Esophagus muscularis mucosa (tissue), 3 donors: Measurements from ENCODE around the gene TMCO1.

ENCODE experiments used
- EP300 ChIP-seq: sonication (generic); formaldehyde crosslinking; IDR thresholded peaks from one replicate; pipeline ENCODE4 v1.6.1; 2017; ENCODE audit warnings: antibody characterized with exemption
- TF ChIP-seq, protein P1 (sequence below), 3 experiments: fragments of 200-600 bp in 2 of 3; fragments of 450-650 bp in 1 of 3; sonication (generic) in 2 of 3; IDR thresholded peaks; one replicate each; pipeline ENCODE4 v1.5.1; 2017 to 2019; ENCODE audit warnings: antibody characterized with exemption in 3 of 3, mild to moderate bottlenecking in 2 of 3, moderate library complexity in 1 of 3

DNA sequence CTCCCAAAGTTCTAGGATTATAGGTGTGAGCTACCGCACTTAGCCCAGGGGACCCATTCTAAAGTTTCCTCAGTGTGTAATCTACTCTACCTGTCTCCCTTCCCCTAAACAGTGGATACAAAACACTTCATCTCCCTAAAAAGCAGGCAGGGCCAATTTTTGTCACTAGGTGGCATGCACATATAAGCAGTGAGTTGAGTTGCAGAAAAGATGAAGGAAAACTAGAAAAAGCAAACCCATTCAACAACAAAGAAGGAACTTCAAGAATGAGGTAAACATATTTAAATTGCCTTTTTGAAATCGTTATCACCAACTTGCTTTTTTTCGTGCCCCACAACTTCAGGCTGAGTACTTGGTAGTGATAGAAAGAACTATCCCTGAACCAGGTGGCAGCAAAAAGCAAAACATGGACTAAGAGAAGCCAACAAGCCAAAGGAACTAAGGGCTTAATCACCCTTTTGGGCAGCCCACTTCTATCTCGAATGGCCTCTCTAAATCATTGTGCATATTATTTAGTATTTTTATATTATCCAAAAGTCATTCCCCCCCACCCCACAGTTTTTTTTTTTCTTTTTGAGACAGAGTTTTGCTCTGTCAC lies 50.7 kb downstream of the TMCO1 start:
- TF ChIP-seq, protein P1, sequence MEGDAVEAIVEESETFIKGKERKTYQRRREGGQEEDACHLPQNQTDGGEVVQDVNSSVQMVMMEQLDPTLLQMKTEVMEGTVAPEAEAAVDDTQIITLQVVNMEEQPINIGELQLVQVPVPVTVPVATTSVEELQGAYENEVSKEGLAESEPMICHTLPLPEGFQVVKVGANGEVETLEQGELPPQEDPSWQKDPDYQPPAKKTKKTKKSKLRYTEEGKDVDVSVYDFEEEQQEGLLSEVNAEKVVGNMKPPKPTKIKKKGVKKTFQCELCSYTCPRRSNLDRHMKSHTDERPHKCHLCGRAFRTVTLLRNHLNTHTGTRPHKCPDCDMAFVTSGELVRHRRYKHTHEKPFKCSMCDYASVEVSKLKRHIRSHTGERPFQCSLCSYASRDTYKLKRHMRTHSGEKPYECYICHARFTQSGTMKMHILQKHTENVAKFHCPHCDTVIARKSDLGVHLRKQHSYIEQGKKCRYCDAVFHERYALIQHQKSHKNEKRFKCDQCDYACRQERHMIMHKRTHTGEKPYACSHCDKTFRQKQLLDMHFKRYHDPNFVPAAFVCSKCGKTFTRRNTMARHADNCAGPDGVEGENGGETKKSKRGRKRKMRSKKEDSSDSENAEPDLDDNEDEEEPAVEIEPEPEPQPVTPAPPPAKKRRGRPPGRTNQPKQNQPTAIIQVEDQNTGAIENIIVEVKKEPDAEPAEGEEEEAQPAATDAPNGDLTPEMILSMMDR (IDR thresholded peaks at IDR 0.05): peak; percentile 33 to 52 (median 37)
- no peak for TF ChIP-seq EP300
